Measurements from ENCODE around the gene SLBP. TPM values are rescaled to one million over a fixed set of nuclear protein-coding genes. Genes with fewer than 3 reads are reported as not detected.

The SLBP gene
- total and polyA plus RNA-seq, 10 of the 15 experiments (the other 5 are each of a cell fraction or from before 2014, with no cell fraction given): 94.4 to 278 (median 158) TPM

DNA sequence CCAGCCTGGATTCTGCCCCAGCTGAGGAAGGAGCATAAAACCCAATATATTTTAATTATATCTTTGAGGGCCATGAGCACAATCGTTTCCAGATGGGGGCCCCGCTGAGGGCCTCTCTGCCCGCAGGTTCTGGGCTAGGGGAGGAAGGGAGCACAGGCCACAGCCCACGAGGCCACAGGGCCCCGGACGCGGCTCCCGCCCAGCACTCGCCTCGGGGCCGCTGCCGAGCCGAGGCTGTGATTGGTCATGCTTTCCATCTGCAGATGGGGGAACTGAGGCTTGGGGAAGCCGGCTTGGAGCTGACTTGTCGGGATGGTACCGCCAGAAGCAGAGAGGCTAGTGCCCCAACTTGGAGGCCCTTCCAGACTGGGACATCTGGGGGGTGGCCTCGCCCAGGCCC, 43.2 kb upstream of the SLBP start:
- Histone ChIP-seq H3K79me2 (ENCODE audit: control insufficient read depth, insufficient read depth, low read length) (no peaks in the 10 kb centered on the region), H3K27ac (ENCODE audit: control insufficient read depth, insufficient read depth) (no peak overlapping the region), H3K9me3 (replicated peaks; ENCODE audit: control insufficient read depth, insufficient read depth, low read length) (no peaks in the 10 kb centered on the region), H3K36me3 (ENCODE audit: control insufficient read depth in 2 of 2, insufficient read depth in 2 of 2, low read length in 1 of 2) (no peaks in the 10 kb centered on the region), H3K9ac (ENCODE audit: control insufficient read depth, insufficient read depth, low read length) (no peak overlapping the region), H3K4me3 (no peak overlapping the region), H3K27me3 (replicated peaks in 1 of 2; ENCODE audit: control insufficient read depth in 2 of 2, insufficient read depth in 2 of 2, low read length in 1 of 2) (no peaks in the 10 kb centered on the region), H3K4me2 (ENCODE audit: control insufficient read depth, insufficient read depth) (no peak overlapping the region), H2AFZ (ENCODE audit: control insufficient read depth, low read depth, low read length) (no peak overlapping the region), H4K20me1 (ENCODE audit: control insufficient read depth, insufficient read depth) (no peaks in the 10 kb centered on the region), H3K4me1 (ENCODE audit: control insufficient read depth, insufficient read depth, low read length) (no peaks in the 10 kb centered on the region)
- ChIA-PET CTCF (no interaction called here), SMC1A (ENCODE audit: uncharacterized antibody, unreplicated experiment) (no interaction called here), RAD21 (ENCODE audit: unreplicated experiment) (no interaction called here), POLR2A (no interaction called here)
- no peak for DNase-seq (ENCODE audit: low read depth, low spot score)
- in situ Hi-C loops (cut with MboI): no loop called here
- intact Hi-C loops (cut with micrococcal nuclease; ENCODE audit: unreplicated experiment): no loop called here
- FAIRE-seq: no peak
- TF ChIP-seq CBFB (IDR thresholded peaks at IDR 0.05; ENCODE audit: low read depth) (no peak), CEBPB (IDR thresholded peaks at IDR 0.05; ENCODE audit: borderline replicate concordance in 1 of 2, low read depth in 2 of 2, low read length in 2 of 2) (no peak), NRF1 (conservative IDR thresholded peaks at IDR 0.05; ENCODE audit: low read depth, low read length) (no peak), SREBF1 (IDR thresholded peaks at IDR 0.05; ENCODE audit: low read length) (no peak), IRF4 (IDR thresholded peaks at IDR 0.05; ENCODE audit: low read depth, low read length) (no peak), ZBED1 (IDR thresholded peaks at IDR 0.05; ENCODE audit: borderline replicate concordance) (no peak), SMC3 (IDR thresholded peaks at IDR 0.05; ENCODE audit: borderline replicate concordance, low read length) (no peak), NBN (IDR thresholded peaks at IDR 0.05) (no peak), EED (IDR thresholded peaks at IDR 0.05; ENCODE audit: low read depth) (no peak), STAT3 (IDR thresholded peaks at IDR 0.05; ENCODE audit: low read depth, low read length) (no peak), POLR2A (IDR thresholded peaks at IDR 0.05; ENCODE audit: low read depth, low read length) (no peak), HCFC1 (IDR thresholded peaks at IDR 0.05; ENCODE audit: low read length) (no peak), ZSCAN29 (IDR thresholded peaks at IDR 0.05) (no peak), NFIC (IDR thresholded peaks at IDR 0.05; ENCODE audit: low read depth, low read length) (no peak), CHD1 (IDR thresholded peaks at IDR 0.05; ENCODE audit: low read depth, low read length) (no peak), RAD51 (IDR thresholded peaks at IDR 0.05) (no peak)
- TF ChIP-seq, protein P1, sequence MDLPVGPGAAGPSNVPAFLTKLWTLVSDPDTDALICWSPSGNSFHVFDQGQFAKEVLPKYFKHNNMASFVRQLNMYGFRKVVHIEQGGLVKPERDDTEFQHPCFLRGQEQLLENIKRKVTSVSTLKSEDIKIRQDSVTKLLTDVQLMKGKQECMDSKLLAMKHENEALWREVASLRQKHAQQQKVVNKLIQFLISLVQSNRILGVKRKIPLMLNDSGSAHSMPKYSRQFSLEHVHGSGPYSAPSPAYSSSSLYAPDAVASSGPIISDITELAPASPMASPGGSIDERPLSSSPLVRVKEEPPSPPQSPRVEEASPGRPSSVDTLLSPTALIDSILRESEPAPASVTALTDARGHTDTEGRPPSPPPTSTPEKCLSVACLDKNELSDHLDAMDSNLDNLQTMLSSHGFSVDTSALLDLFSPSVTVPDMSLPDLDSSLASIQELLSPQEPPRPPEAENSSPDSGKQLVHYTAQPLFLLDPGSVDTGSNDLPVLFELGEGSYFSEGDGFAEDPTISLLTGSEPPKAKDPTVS (IDR thresholded peaks at IDR 0.05; ENCODE audit: low read depth, low read length): no peak
- TF ChIP-seq, protein P2, sequence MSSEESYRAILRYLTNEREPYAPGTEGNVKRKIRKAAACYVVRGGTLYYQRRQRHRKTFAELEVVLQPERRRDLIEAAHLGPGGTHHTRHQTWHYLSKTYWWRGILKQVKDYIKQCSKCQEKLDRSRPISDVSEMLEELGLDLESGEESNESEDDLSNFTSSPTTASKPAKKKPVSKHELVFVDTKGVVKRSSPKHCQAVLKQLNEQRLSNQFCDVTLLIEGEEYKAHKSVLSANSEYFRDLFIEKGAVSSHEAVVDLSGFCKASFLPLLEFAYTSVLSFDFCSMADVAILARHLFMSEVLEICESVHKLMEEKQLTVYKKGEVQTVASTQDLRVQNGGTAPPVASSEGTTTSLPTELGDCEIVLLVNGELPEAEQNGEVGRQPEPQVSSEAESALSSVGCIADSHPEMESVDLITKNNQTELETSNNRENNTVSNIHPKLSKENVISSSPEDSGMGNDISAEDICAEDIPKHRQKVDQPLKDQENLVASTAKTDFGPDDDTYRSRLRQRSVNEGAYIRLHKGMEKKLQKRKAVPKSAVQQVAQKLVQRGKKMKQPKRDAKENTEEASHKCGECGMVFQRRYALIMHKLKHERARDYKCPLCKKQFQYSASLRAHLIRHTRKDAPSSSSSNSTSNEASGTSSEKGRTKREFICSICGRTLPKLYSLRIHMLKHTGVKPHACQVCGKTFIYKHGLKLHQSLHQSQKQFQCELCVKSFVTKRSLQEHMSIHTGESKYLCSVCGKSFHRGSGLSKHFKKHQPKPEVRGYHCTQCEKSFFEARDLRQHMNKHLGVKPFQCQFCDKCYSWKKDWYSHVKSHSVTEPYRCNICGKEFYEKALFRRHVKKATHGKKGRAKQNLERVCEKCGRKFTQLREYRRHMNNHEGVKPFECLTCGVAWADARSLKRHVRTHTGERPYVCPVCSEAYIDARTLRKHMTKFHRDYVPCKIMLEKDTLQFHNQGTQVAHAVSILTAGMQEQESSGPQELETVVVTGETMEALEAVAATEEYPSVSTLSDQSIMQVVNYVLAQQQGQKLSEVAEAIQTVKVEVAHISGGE (CRISPR knock-in tag; IDR thresholded peaks at IDR 0.05): no peak
- TF ChIP-seq, protein P3, sequence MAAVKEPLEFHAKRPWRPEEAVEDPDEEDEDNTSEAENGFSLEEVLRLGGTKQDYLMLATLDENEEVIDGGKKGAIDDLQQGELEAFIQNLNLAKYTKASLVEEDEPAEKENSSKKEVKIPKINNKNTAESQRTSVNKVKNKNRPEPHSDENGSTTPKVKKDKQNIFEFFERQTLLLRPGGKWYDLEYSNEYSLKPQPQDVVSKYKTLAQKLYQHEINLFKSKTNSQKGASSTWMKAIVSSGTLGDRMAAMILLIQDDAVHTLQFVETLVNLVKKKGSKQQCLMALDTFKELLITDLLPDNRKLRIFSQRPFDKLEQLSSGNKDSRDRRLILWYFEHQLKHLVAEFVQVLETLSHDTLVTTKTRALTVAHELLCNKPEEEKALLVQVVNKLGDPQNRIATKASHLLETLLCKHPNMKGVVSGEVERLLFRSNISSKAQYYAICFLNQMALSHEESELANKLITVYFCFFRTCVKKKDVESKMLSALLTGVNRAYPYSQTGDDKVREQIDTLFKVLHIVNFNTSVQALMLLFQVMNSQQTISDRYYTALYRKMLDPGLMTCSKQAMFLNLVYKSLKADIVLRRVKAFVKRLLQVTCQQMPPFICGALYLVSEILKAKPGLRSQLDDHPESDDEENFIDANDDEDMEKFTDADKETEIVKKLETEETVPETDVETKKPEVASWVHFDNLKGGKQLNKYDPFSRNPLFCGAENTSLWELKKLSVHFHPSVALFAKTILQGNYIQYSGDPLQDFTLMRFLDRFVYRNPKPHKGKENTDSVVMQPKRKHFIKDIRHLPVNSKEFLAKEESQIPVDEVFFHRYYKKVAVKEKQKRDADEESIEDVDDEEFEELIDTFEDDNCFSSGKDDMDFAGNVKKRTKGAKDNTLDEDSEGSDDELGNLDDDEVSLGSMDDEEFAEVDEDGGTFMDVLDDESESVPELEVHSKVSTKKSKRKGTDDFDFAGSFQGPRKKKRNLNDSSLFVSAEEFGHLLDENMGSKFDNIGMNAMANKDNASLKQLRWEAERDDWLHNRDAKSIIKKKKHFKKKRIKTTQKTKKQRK (IDR thresholded peaks at IDR 0.05; ENCODE audit: low read depth, low read length): no peak
- 63% methylated on average over 17 of the region's 17 CpGs for WGBS (ENCODE audit: insufficient coverage, insufficient replicate concordance, low lambda C conversion rate, missing lambda C conversion rate)
- no peak for ATAC-seq
- BruUV-seq (replicated peaks): no TSS peak

Measured in GM12878 (cell line).